GM12878 (cell line): ENCODE measurements around the gene ART3. TPM values are rescaled to one million over a fixed set of nuclear protein-coding genes. Genes with fewer than 3 reads are reported as not detected.

ENCODE experiments used
- ATAC-seq: fragments of 200-7000 bp; cut with Tn5 transposase; 3 replicates; pipeline ENCODE4 v1.9.1; 2020; ENCODE audit warnings: mild to moderate bottlenecking, moderate library complexity
- BruUV-seq: library from RNA; stranded (reverse); fragments of 400-500 nt; replicated peaks from 2 replicates; lab custom pipeline; 2021; lab: Mats Ljungman, UMichigan
- CTCF ChIA-PET: fragments of 300-600 bp; sonication (Branson Sonifier 250); formaldehyde crosslinking; extraction: SDS; loops from one replicate; lab custom pipeline; 2021; ENCODE audit warnings: inconsistent platforms; lab: Yijun Ruan, JAX
- POLR2A ChIA-PET: fragments of 350-600 bp; formaldehyde crosslinking; extraction: SDS; loops from one replicate; lab custom pipeline; 2021; ENCODE audit warnings: inconsistent platforms; lab: Charles Lee
- RAD21 ChIA-PET: fragments of 300-600 bp; sonication (Branson Sonifier 250); formaldehyde crosslinking; loops from one replicate; lab custom pipeline; 2023; ENCODE audit warnings: antibody characterized with exemption; ENCODE audit not compliant: unreplicated experiment; lab: Charles Lee
- SMC1A ChIA-PET: fragments of 300-600 bp; sonication (Branson Sonifier 250); formaldehyde crosslinking; loops from one replicate; lab custom pipeline; 2023; ENCODE audit not compliant: unreplicated experiment, uncharacterized antibody; lab: Charles Lee
- DNase-seq: peaks from one replicate; pipeline ENCODE4 v3.0.0-alpha.2; 2011; ENCODE audit warnings: low read depth, low spot score
- FAIRE-seq: peaks from 3 replicates; lab custom pipeline; 2011; peaks lifted over from hg19 to GRCh38; lab: Jason Lieb, UNC
- H2AFZ ChIP-seq: 2 replicates; pipeline ENCODE4 v1.6.0; 2011; ENCODE audit warnings: low read depth, low read length, control low read depth; ENCODE audit not compliant: control insufficient read depth
- H3K27ac ChIP-seq: 2 replicates; pipeline ENCODE4 v1.5.1; 2011; ENCODE audit warnings: control low read depth; ENCODE audit not compliant: control insufficient read depth, insufficient read depth
- H3K27me3 ChIP-seq, 2 experiments: replicated peaks in 1 of 2; 2 replicates each; pipeline versions ENCODE4 v1.6.0 to v1.6.1; 2011; ENCODE audit warnings: low read length in 1 of 2; ENCODE audit not compliant: control insufficient read depth in 2 of 2, insufficient read depth in 2 of 2
- H3K36me3 ChIP-seq, 2 experiments: 2 replicates each; pipeline ENCODE4 v1.5.1; 2011; ENCODE audit warnings: low read length in 1 of 2; ENCODE audit not compliant: control insufficient read depth in 2 of 2, insufficient read depth in 2 of 2
- H3K4me1 ChIP-seq: 2 replicates; pipeline ENCODE4 v1.6.1; 2011; ENCODE audit warnings: mild to moderate bottlenecking, low read length, moderate library complexity, mixed read lengths; ENCODE audit not compliant: control insufficient read depth, insufficient read depth
- H3K4me2 ChIP-seq: 2 replicates; pipeline ENCODE4 v1.6.0; 2011; ENCODE audit warnings: control low read depth; ENCODE audit not compliant: control insufficient read depth, insufficient read depth
- H3K4me3 ChIP-seq: fragments of 200-600 bp; sonication (generic); 2 replicates; pipeline ENCODE4 v1.5.1; 2016
- H3K79me2 ChIP-seq: 2 replicates; pipeline ENCODE4 v1.6.0; 2011; ENCODE audit warnings: low read length; ENCODE audit not compliant: control insufficient read depth, insufficient read depth
- H3K9ac ChIP-seq: 2 replicates; pipeline ENCODE4 v1.8.0; 2011; ENCODE audit warnings: low read length, control low read depth, mixed read lengths; ENCODE audit not compliant: control insufficient read depth, insufficient read depth
- H3K9me3 ChIP-seq: replicated peaks from 3 replicates; pipeline ENCODE4 v1.5.1; 2011; ENCODE audit warnings: mild to moderate bottlenecking, low read length; ENCODE audit not compliant: control insufficient read depth, insufficient read depth
- H4K20me1 ChIP-seq: 2 replicates; pipeline ENCODE4 v1.6.0; 2011; ENCODE audit not compliant: control insufficient read depth, insufficient read depth
- BRCA1 ChIP-seq: IDR thresholded peaks from 2 replicates; pipeline ENCODE4 v1.6.1; 2011; ENCODE audit warnings: low read depth, low read length, improper control_type of control experiment
- CEBPB ChIP-seq, 2 experiments: fragments of 150-350 bp in 1 of 2; IDR thresholded peaks; 2 replicates each; pipeline ENCODE4 v1.6.1; 2012 to 2014; ENCODE audit warnings: low read depth in 2 of 2, low read length in 2 of 2, borderline replicate concordance in 1 of 2, inconsistent platforms in 1 of 2
- CREB1 ChIP-seq: IDR thresholded peaks from 2 replicates; pipeline ENCODE4 v1.6.1; 2012; ENCODE audit warnings: low read depth, mild to moderate bottlenecking, inconsistent platforms
- CTCF ChIP-seq, 3 experiments: IDR thresholded peaks in 2 of 3; conservative IDR thresholded peaks in 1 of 3; 2 replicates each; pipeline ENCODE4 v1.5.1; 2011; ENCODE audit warnings: low read depth in 3 of 3, low read length in 3 of 3, mild to moderate bottlenecking in 3 of 3, control low read depth in 2 of 3, moderate library complexity in 2 of 3, inconsistent platforms in 1 of 3, mixed read lengths in 1 of 3; ENCODE audit not compliant: control insufficient read depth in 2 of 3, insufficient read depth in 1 of 3; ENCODE audit errors: extremely low read depth in 1 of 3
- E2F4 ChIP-seq: IDR thresholded peaks from 2 replicates; pipeline ENCODE4 v1.6.1; 2012; ENCODE audit warnings: low read depth, low read length, improper control_type of control experiment
- E4F1 ChIP-seq: fragments of 450-650 bp; IDR thresholded peaks from 2 replicates; pipeline ENCODE4 v1.6.1; 2018; ENCODE audit warnings: borderline replicate concordance, mild to moderate bottlenecking; ENCODE audit not compliant: partially characterized antibody
- EED ChIP-seq: sonication (generic); IDR thresholded peaks from 2 replicates; pipeline ENCODE4 v1.6.1; 2016; ENCODE audit warnings: antibody characterized with exemption, low read depth
- ETV6 ChIP-seq, 2 experiments: fragments of 450-650 bp in 1 of 2; IDR thresholded peaks in 1 of 2; conservative IDR thresholded peaks in 1 of 2; 2 replicates each; pipeline ENCODE4 v1.6.1; 2014; ENCODE audit warnings: antibody characterized with exemption in 1 of 2, borderline replicate concordance in 1 of 2, low read depth in 1 of 2, mild to moderate bottlenecking in 1 of 2, moderate library complexity in 1 of 2
- EZH2 ChIP-seq: IDR thresholded peaks from 2 replicates; pipeline ENCODE4 v1.6.1; 2012; ENCODE audit warnings: low read depth, mild to moderate bottlenecking, control low read depth, inconsistent platforms, low read length, borderline replicate concordance; ENCODE audit not compliant: control insufficient read depth
- FOXM1 ChIP-seq: IDR thresholded peaks from 2 replicates; pipeline ENCODE4 v1.6.1; 2012; ENCODE audit warnings: low read depth, mild to moderate bottlenecking, inconsistent platforms, low read length, moderate library complexity
- KAT2A ChIP-seq: conservative IDR thresholded peaks from 2 replicates; pipeline ENCODE4 v1.6.1; 2011; ENCODE audit warnings: low read depth, low read length; ENCODE audit not compliant: control insufficient read depth
- POLR2A ChIP-seq: IDR thresholded peaks from 2 replicates; pipeline ENCODE4 v1.6.1; 2011; ENCODE audit warnings: low read depth, mild to moderate bottlenecking, low read length
- RAD51 ChIP-seq: fragments of 450-650 bp; IDR thresholded peaks from 2 replicates; pipeline ENCODE4 v1.6.1; 2016; ENCODE audit warnings: moderate library complexity, mild to moderate bottlenecking, inconsistent platforms
- SMC3 ChIP-seq: IDR thresholded peaks from 2 replicates; pipeline ENCODE4 v1.6.1; 2011; ENCODE audit warnings: low read length, improper control_type of control experiment, borderline replicate concordance
- TARDBP ChIP-seq: IDR thresholded peaks from 2 replicates; pipeline ENCODE4 v1.6.1; 2016; ENCODE audit warnings: borderline replicate concordance
- TCF12 ChIP-seq: IDR thresholded peaks from 2 replicates; pipeline ENCODE4 v1.6.1; 2011; ENCODE audit warnings: low read depth, mild to moderate bottlenecking, low read length
- WGBS: methylation state at CpG from one replicate; pipeline ENCODE4 v1.1.6; 2016; ENCODE audit warnings: low lambda C conversion rate; ENCODE audit not compliant: insufficient replicate concordance, insufficient coverage; ENCODE audit errors: missing lambda C conversion rate; 5-methylcytosine and 5-hydroxymethylcytosine counted together
- in situ Hi-C: fragments of 300-500 bp; cut with MboI; formaldehyde crosslinking; loops from 9 replicates; pipeline ENCODE4 v1.14.3; 2018; ENCODE audit warnings: mixed read lengths
- intact Hi-C: fragments of 100-400 bp; cut with micrococcal nuclease; formaldehyde crosslinking; loops from one replicate; pipeline ENCODE4 v1.14.2; 2022; ENCODE audit not compliant: unreplicated experiment
- polyA plus RNA-seq, 11 experiments: library from polyadenylated mRNA; depleted of rRNA in 4 of 11; unstranded in 6 of 11; stranded (reverse) in 5 of 11; fragments of >200 nt; fragmentation: Nextera tagmentation in 4 of 11; fragmentation: Illumina TruSeq in 1 of 11; extraction: Ambion mirVana in 4 of 11; extraction: Trizol in 1 of 11; gene quantifications; 1 replicate in 1 of 11; 2 replicates in 10 of 11; pipeline versions ENCODE4 v1.2.1 to v1.2.3, GENCODE V29; 2011 to 2016; ENCODE audit warnings: inconsistent platforms in 2 of 11, missing spikeins in 2 of 11, low read depth in 1 of 11
- total RNA-seq, 4 experiments: library from RNA; depleted of rRNA in 3 of 4; stranded (reverse); fragments of >200 nt in 3 of 4; fragmentation: Illumina TruSeq in 1 of 4; extraction: Trizol in 1 of 4; gene quantifications; 2 replicates each; pipeline versions ENCODE4 v1.2.1 to v1.2.3, GENCODE V29; 2013 to 2021

ART3 gene
- total and polyA plus RNA-seq, 10 of the 15 experiments (the other 5 are each of a cell fraction or from before 2014, with no cell fraction given), result 0.18 to 0.50 (median 0.26) TPM; not detected in 6

DNA sequence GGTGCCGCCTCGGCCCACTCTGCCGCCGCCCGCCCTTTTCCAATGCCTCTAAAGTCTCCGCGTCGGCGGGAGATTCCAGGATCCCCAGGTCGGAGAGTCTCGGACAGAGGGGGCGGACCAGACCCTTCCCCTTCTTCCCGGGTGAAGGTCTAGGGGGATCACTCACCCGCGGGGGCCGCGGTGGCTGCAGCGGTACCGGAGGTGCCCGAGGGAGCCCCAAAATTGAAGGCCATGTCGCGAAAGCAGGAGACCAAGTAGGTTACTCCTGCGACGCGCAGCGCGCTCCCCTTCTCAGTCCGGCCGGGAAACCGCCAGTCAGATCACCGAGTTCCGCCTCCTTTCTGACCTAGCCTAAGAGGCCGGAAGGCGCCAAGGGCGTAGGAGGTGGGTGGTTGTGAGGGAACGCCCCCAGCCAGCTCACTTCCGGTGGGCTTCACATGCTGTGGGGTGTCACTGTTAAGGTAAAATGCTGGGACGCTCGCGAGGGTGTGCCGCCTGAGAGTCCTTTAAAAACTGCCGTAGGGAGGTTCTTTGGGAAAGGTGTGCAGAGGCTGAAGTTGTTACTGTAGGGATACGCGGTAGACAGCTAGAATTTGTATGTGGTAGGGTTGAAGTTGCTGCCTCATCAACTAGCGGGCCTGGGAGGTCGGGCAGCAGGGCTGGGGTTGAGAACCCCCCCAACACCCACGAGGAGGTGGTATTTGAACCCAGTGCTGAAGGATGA is 73.8 kb downstream of the ART3 start, which contains the start of gene NUP54:
Gene NUP54, minus strand, starts transcription at position 256 of the 724 bp plus-strand sequence. Its CDS starts 23 bp downstream, at position 233.
- in situ Hi-C loops, result no loop called here
- ATAC-seq (peak; percentile 97), DNase-seq (peak; percentile 92), FAIRE-seq (peak; percentile 89)
- Histone ChIP-seq H2AFZ (peak within 1 kb of the TSS; percentile 92), H3K36me3 (peaks cover 0 to 11% of the 10 kb centered on the region in 2 experiments; a peak in 3 of 4 replicates), H4K20me1 (no peaks in the 10 kb centered on the region), H3K4me1 (peaks cover 3% of the 10 kb centered on the region; the same call in 1 of the 2 replicates), H3K4me2 (peak within 1 kb of the TSS; percentile 61), H3K79me2 (peaks cover 50% of the 10 kb centered on the region), H3K9me3 (no peaks in the 10 kb centered on the region), H3K4me3 (peak within 1 kb of the TSS; percentile 89), H3K27ac (peak within 1 kb of the TSS; percentile 89), H3K9ac (peak within 1 kb of the TSS; percentile 76), H3K27me3 (no peaks in the 10 kb centered on the region)
- intact Hi-C loops, result loop anchor here (1.0 kb wide), 1 partner anchor 158 kb away; the partner anchor contains the start of gene SDAD1
- POLR2A ChIA-PET, result interaction anchor here (1.0 kb wide), 2 partner anchors 50 to 86 kb away, joined by 3 to 5 read pairs; no protein-coding TSS in a partner anchor
- under 1% methylated on average over 47 of the region's 47 CpGs for WGBS
- CTCF ChIA-PET, result interaction anchor here (0.9 to 2.7 kb wide), 3 partner anchors 14 to 230 kb away, joined by 3 to 6 read pairs (median 5); no protein-coding TSS in a partner anchor
- RAD21 ChIA-PET, result interaction anchor here (0.9 to 1.1 kb wide), 2 partner anchors 151 to 153 kb away, joined by 3 read pairs; no protein-coding TSS in a partner anchor
- no TSS peak for BruUV-seq
- SMC1A ChIA-PET, result interaction anchor here (0.6 to 2.8 kb wide), 5 partner anchors 12 to 356 kb away, joined by 3 to 6 read pairs (median 3); partner anchors contain the start of gene SDAD1
- peak; percentile 95 for TF ChIP-seq CREB1
- TF ChIP-seq TARDBP, result peak; percentile 74; the same call in 1 of the 2 replicates
- TF ChIP-seq SMC3, result no peak
- TF ChIP-seq CTCF (IDR thresholded peaks at IDR 0.05 in 2 of 3, conservative IDR thresholded peaks at IDR 0.05 in 1 of 3; ENCODE audit: control insufficient read depth in 2 of 3, extremely low read depth in 1 of 3, insufficient read depth in 1 of 3, low read depth in 3 of 3, low read length in 3 of 3), result no peak
- TF ChIP-seq POLR2A, result peak; percentile 95
- TF ChIP-seq EZH2, result no peak
- peak; percentile 49 for TF ChIP-seq TCF12
- TF ChIP-seq E4F1, result peak; percentile 90
- TF ChIP-seq RAD51, result no peak
- no peak for TF ChIP-seq CEBPB (IDR thresholded peaks at IDR 0.05; ENCODE audit: borderline replicate concordance in 1 of 2, low read depth in 2 of 2, low read length in 2 of 2)
- no peak for TF ChIP-seq KAT2A
- TF ChIP-seq FOXM1, result 0 out of 2 replicates have a peak, but pooled peaks have one; percentile 24
- TF ChIP-seq BRCA1, result no peak
- 0 out of 2 replicates have a peak, but pooled peaks have one; percentile 46 for TF ChIP-seq EED
- TF ChIP-seq E2F4, result peak; percentile 20
- TF ChIP-seq ETV6 (conservative IDR thresholded peaks at IDR 0.05 in 1 of 2, IDR thresholded peaks at IDR 0.05 in 1 of 2; ENCODE audit: borderline replicate concordance in 1 of 2, low read depth in 1 of 2), result no peak
